GM12801 (cell line): ENCODE results near the gene PGLYRP2.

Experiments used
- TF ChIP-seq, protein P1 (sequence below): IDR thresholded peaks from one replicate; pipeline ENCODE4 v1.5.1; 2011; ENCODE audit warnings: control low read depth; ENCODE audit not compliant: insufficient read length; ENCODE audit errors: extremely low read depth

Gene PGLYRP2

GRCh38 chr19:15437355-15438123, 41.8 kb downstream of the PGLYRP2 start:
- TF ChIP-seq, protein P1, sequence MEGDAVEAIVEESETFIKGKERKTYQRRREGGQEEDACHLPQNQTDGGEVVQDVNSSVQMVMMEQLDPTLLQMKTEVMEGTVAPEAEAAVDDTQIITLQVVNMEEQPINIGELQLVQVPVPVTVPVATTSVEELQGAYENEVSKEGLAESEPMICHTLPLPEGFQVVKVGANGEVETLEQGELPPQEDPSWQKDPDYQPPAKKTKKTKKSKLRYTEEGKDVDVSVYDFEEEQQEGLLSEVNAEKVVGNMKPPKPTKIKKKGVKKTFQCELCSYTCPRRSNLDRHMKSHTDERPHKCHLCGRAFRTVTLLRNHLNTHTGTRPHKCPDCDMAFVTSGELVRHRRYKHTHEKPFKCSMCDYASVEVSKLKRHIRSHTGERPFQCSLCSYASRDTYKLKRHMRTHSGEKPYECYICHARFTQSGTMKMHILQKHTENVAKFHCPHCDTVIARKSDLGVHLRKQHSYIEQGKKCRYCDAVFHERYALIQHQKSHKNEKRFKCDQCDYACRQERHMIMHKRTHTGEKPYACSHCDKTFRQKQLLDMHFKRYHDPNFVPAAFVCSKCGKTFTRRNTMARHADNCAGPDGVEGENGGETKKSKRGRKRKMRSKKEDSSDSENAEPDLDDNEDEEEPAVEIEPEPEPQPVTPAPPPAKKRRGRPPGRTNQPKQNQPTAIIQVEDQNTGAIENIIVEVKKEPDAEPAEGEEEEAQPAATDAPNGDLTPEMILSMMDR = no peak

- TF ChIP-seq, protein P1 = no peak
These were observed 42.5 kb downstream of the PGLYRP2 start for GRCh38 chr19:15436826-15437110.

- TF ChIP-seq, protein P1 = no peak
These were observed 43.1 kb downstream of the PGLYRP2 start for GRCh38 chr19:15436012-15436825.

DNA sequence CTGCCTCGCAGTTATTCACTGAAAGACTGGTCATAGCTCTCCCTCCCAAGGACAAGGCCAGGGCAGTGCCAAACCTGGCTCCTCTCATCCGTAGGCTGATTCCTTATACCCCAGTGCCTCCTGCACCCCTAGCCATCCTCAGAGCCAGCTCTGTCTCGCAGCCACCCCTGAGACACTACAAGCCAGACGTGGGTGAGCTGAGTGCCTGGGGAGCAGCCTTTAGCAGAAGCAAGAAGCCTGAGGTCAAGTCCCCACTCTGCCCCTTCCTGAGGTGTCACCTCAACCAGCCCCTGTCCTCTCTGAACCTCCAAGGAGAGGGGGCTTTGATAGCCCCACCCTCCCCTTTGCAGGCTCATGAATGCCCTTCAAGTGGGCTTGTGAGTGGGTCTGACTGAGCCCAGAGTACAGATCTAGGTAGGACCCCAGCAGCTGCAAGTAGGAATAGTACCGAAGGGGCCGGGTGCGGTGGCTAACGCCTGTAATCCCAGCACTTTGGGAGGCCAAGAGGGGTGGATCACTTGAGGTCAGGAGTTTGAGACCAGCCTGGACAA, 45.7 kb downstream of the PGLYRP2 start:
- TF ChIP-seq, protein P1 = no peak

- TF ChIP-seq, protein P1 = no peak
These were observed 46.4 kb downstream of the PGLYRP2 start for GRCh38 chr19:15432629-15433518.

GRCh38 chr19:15432018-15432494, 47.2 kb downstream of the PGLYRP2 start:
- TF ChIP-seq, protein P1 = no peak
